K562 (cell line): ENCODE measurements around the gene TM2D3. TPM values are rescaled to one million over a fixed set of nuclear protein-coding genes. Genes with fewer than 3 reads are reported as not detected.
A peak's percentile ranks its signal among the peaks of the same experiment; 100 is the strongest.

Experiments
- ATAC-seq: fragments of 200-7000 bp; cut with Tn5 transposase; 3 replicates; pipeline ENCODE4 v1.9.1; 2020; ENCODE audit warnings: moderate library complexity
- BruUV-seq: library from RNA; stranded (reverse); fragments of 400-500 nt; replicated peaks from 2 replicates; lab custom pipeline; 2021; lab: Mats Ljungman, UMichigan
- CTCF ChIA-PET: fragments of 300-600 bp; formaldehyde crosslinking; extraction: SDS; loops from one replicate; lab custom pipeline; 2021; ENCODE audit warnings: low intra/inter-chr PET ratio; lab: Yijun Ruan, JAX
- POLR2A ChIA-PET: fragments of 300-600, 350-650 bp; sonication (Branson Sonifier 250); formaldehyde crosslinking; extraction: SDS; loops from one replicate; lab custom pipeline; 2021; ENCODE audit warnings: antibody characterized with exemption, inconsistent platforms; lab: Yijun Ruan, JAX
- DNase-seq, 4 experiments: peaks; one replicate each; pipeline versions ENCODE4 v3.0.0 to v3.0.0-alpha.2; 2011 to 2018; ENCODE audit warnings: low spot score in 3 of 4, mixed read lengths in 3 of 4; ENCODE audit errors: extremely low read depth in 1 of 4
- FAIRE-seq: peaks from 2 replicates; lab custom pipeline; 2011; peaks lifted over from hg19 to GRCh38; lab: Jason Lieb, UNC
- H2AFZ ChIP-seq: 2 replicates; pipeline ENCODE4 v1.6.0; 2011; ENCODE audit warnings: low read depth, low read length, control low read depth, inconsistent platforms
- H3K27ac ChIP-seq: fragments of 200-600 bp; 3 replicates; pipeline ENCODE4 v1.8.0; 2011; ENCODE audit warnings: low read depth, mild to moderate bottlenecking, control low read depth, inconsistent platforms, low read length, moderate library complexity, mixed read lengths; ENCODE audit errors: extremely low read depth
- H3K27me3 ChIP-seq, 2 experiments: fragments of 300-600 bp in 1 of 2; 2 replicates in 1 of 2; 3 replicates in 1 of 2; pipeline versions ENCODE4 v1.6.0 to v1.8.0; 2011; ENCODE audit warnings: inconsistent platforms in 2 of 2, low read length in 2 of 2, mild to moderate bottlenecking in 1 of 2, mixed read lengths in 1 of 2, moderate library complexity in 1 of 2; ENCODE audit not compliant: control insufficient read depth in 2 of 2, insufficient read depth in 2 of 2
- H3K36me3 ChIP-seq: fragments of 300-600 bp; 3 replicates; pipeline ENCODE4 v1.8.0; 2011; ENCODE audit warnings: mild to moderate bottlenecking, low read length, inconsistent platforms; ENCODE audit not compliant: control insufficient read depth, insufficient read depth
- H3K4me1 ChIP-seq, 2 experiments: fragments of 200-600 bp in 1 of 2; replicated peaks in 1 of 2; 2 replicates in 1 of 2; 3 replicates in 1 of 2; pipeline versions ENCODE4 v1.5.1 to v1.8.0; 2011; ENCODE audit warnings: inconsistent platforms in 2 of 2, low read length in 2 of 2, mild to moderate bottlenecking in 1 of 2, mixed read lengths in 1 of 2, moderate library complexity in 1 of 2; ENCODE audit not compliant: control insufficient read depth in 2 of 2, insufficient read depth in 2 of 2
- H3K4me2 ChIP-seq: 2 replicates; pipeline ENCODE4 v1.6.1; 2011; ENCODE audit warnings: low read length, control low read depth, inconsistent platforms, mixed read lengths; ENCODE audit not compliant: insufficient read depth
- H3K4me3 ChIP-seq: fragments of 200-600 bp; sonication (generic), shearing (Covaris generic); 2 replicates; pipeline ENCODE4 v1.5.1; 2016; ENCODE audit warnings: control low read depth, inconsistent platforms
- H3K79me2 ChIP-seq: fragments of 200-600 bp; 3 replicates; pipeline ENCODE4 v1.8.0; 2011; ENCODE audit warnings: low read length, inconsistent platforms; ENCODE audit not compliant: control insufficient read depth, insufficient read depth
- H3K9ac ChIP-seq, 2 experiments: 2 replicates each; pipeline versions ENCODE4 v1.6.0 to v1.6.1; 2011; ENCODE audit warnings: low read depth in 2 of 2, low read length in 2 of 2, control low read depth in 1 of 2, inconsistent platforms in 1 of 2, mild to moderate bottlenecking in 1 of 2, mixed read lengths in 1 of 2; ENCODE audit not compliant: insufficient read depth in 1 of 2
- H3K9me1 ChIP-seq: one replicate; pipeline ENCODE4 v1.6.0; 2011; ENCODE audit warnings: inconsistent platforms, mild to moderate bottlenecking, low read length, moderate library complexity; ENCODE audit not compliant: control insufficient read depth, insufficient read depth
- H3K9me3 ChIP-seq: replicated peaks from 2 replicates; pipeline ENCODE4 v1.5.1; 2011; ENCODE audit warnings: low read depth, low read length, inconsistent platforms; ENCODE audit not compliant: control insufficient read depth, insufficient read depth
- H4K20me1 ChIP-seq: replicated peaks from 2 replicates; pipeline ENCODE4 v1.6.1; 2011; ENCODE audit warnings: low read length, inconsistent platforms, mixed read lengths; ENCODE audit not compliant: control insufficient read depth, insufficient read depth
- CBFB ChIP-seq: sonication (generic); formaldehyde crosslinking; IDR thresholded peaks from 2 replicates; pipeline ENCODE4 v1.4.0; 2020; ENCODE audit warnings: mild to moderate bottlenecking, missing genetic modification reagents
- CEBPB ChIP-seq: fragments of 450-650 bp; IDR thresholded peaks from 2 replicates; pipeline ENCODE4 v1.6.1; 2016; ENCODE audit warnings: missing genetic modification characterization, missing compliant biosample characterization
- CSDE1 ChIP-seq, 2 experiments: fragments of 450-650 bp; IDR thresholded peaks; 2 replicates each; pipeline ENCODE4 v1.6.1; 2016; ENCODE audit warnings: mild to moderate bottlenecking in 1 of 2
- MAFF ChIP-seq: IDR thresholded peaks from 2 replicates; pipeline ENCODE4 v1.6.1; 2012; ENCODE audit warnings: low read length, improper control_type of control experiment
- SIX5 ChIP-seq, 2 experiments: IDR thresholded peaks; 2 replicates each; pipeline ENCODE4 v1.6.1; 2011; ENCODE audit warnings: low read length in 2 of 2, borderline replicate concordance in 1 of 2, low read depth in 1 of 2, mild to moderate bottlenecking in 1 of 2, moderate library complexity in 1 of 2; ENCODE audit not compliant: insufficient read depth in 1 of 2
- ZNF134 ChIP-seq: fragments of 250-450 bp; sonication (Bioruptor Pico); conservative IDR thresholded peaks from 2 replicates; pipeline ENCODE4 v1.4.0; 2020
- ZNF212 ChIP-seq: fragments of 450-650 bp; formaldehyde crosslinking; IDR thresholded peaks from 2 replicates; pipeline ENCODE4 v1.4.0; 2020; ENCODE audit warnings: mild to moderate bottlenecking
- WGBS: fragments of 100-300 bp; shearing (Covaris generic); methylation state at CpG from one replicate; pipeline ENCODE4 v1.1.6; 2016; ENCODE audit warnings: low coverage, mixed read lengths; ENCODE audit not compliant: insufficient coverage; ENCODE audit errors: missing lambda C conversion rate; 5-methylcytosine and 5-hydroxymethylcytosine counted together
- in situ Hi-C: fragments of 300-500 bp; cut with MboI; formaldehyde crosslinking; loops from 4 replicates; pipeline ENCODE4 v1.15.0; 2018; ENCODE audit warnings: inconsistent platforms, mixed read lengths
- intact Hi-C: fragments of 100-400 bp; cut with micrococcal nuclease; formaldehyde crosslinking; loops from 2 replicates; pipeline ENCODE4 v1.14.2; 2022
- polyA plus RNA-seq, 8 experiments: library from polyadenylated mRNA; depleted of rRNA in 4 of 8; stranded (reverse) in 5 of 8; unstranded in 3 of 8; fragments of >200 nt; fragmentation: Nextera tagmentation in 2 of 8; fragmentation: Illumina TruSeq in 1 of 8; extraction: Ambion mirVana in 2 of 8; extraction: Trizol in 1 of 8; gene quantifications; 2 replicates each; pipeline versions ENCODE4 v1.2.1 to v1.2.3, GENCODE V29; 2011 to 2014; ENCODE audit warnings: inconsistent platforms in 1 of 8, missing spikeins in 1 of 8
- total RNA-seq, 7 experiments: library from RNA; depleted of rRNA in 6 of 7; stranded (reverse); fragments of >200 nt in 6 of 7; fragmentation: Illumina TruSeq in 2 of 7; extraction: Trizol in 2 of 7; gene quantifications; 2 replicates each; pipeline versions ENCODE4 v1.2.1 to v1.2.3, GENCODE V29; 2011 to 2021; ENCODE audit warnings: low replicate concordance in 1 of 7

Gene TM2D3
- total and polyA plus RNA-seq, 9 of the 15 experiments (the other 6 are each of a cell fraction or from before 2014, with no cell fraction given) = 16.5 to 67.9 (median 31.3) TPM

DNA sequence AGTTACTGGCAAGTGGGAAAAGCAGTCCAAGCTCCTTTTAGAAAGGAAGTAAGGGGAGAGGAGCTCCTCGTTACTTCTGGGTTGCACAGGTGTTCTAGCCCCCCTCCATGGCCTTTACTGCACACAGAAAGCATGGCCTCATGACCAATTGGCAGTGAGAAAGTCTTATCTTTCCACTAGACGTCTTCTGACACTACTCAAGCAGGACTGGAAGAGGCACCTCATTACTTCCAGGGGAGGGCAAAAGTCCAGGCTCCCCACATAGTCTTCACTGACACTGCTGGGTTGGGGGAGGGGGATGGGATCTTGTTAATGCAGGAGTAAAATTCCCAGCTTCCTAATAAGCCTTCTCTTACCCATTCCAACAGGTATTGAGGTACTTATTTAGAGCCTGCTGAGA is 27.6 kb upstream of the TM2D3 start:
- H3K9me1 ChIP-seq = no peaks in the 10 kb centered on the region
- no peaks in the 10 kb centered on the region for H3K27me3 ChIP-seq
- ChIA-PET POLR2A (no interaction called here), CTCF (no interaction called here)
- H2AFZ ChIP-seq = no peak overlapping the region
- no peaks in the 10 kb centered on the region for H4K20me1 ChIP-seq
- no peak overlapping the region for H3K9ac ChIP-seq
- intact Hi-C loops = no loop called here
- H3K79me2 ChIP-seq = no peaks in the 10 kb centered on the region
- no peak for TF ChIP-seq CEBPB (tag)
- TF ChIP-seq, all 486 proteins: peak for 0
- no peak; the same call in 2 of the 3 replicates for ATAC-seq
- no TSS peak for BruUV-seq
- H3K36me3 ChIP-seq = peaks cover 26% of the 10 kb centered on the region; the same call in 2 of the 3 replicates
- H3K4me3 ChIP-seq = no peak overlapping the region
- in situ Hi-C loops = no loop called here
- no peaks in the 10 kb centered on the region for H3K9me3 ChIP-seq
- H3K4me1 ChIP-seq = no peaks in the 10 kb centered on the region
- WGBS = 33% methylated on average over 2 of the region's 2 CpGs
- no peak overlapping the region for H3K27ac ChIP-seq
- FAIRE-seq = no peak
- H3K4me2 ChIP-seq = no peak overlapping the region
- DNase-seq = no peak

- 90% methylated on average over 4 of the region's 4 CpGs for WGBS
- H2AFZ ChIP-seq = no peak overlapping the region
- H3K9ac ChIP-seq = no peak overlapping the region
- no peaks in the 10 kb centered on the region for H3K79me2 ChIP-seq
- H3K9me3 ChIP-seq = no peaks in the 10 kb centered on the region
- no TSS peak for BruUV-seq
- no peak overlapping the region for H3K4me2 ChIP-seq
- FAIRE-seq = no peak
- H3K4me1 ChIP-seq = no peaks in the 10 kb centered on the region
- peaks cover 33% of the 10 kb centered on the region; the same call in 1 of the 3 replicates for H3K36me3 ChIP-seq
- ATAC-seq = no peak
- no peak overlapping the region for H3K27ac ChIP-seq
- ChIA-PET POLR2A (interaction anchor here (0.6 kb wide), 1 partner anchor 389 kb away, joined by 4 read pairs; no protein-coding TSS in a partner anchor), CTCF (no interaction called here)
- intact Hi-C loops (no loop called here), in situ Hi-C loops (no loop called here)
- no peaks in the 10 kb centered on the region for H4K20me1 ChIP-seq
- no peak for TF ChIP-seq MAFF
- TF ChIP-seq CBFB (CRISPR knock-in tag) = no peak
- no peak for TF ChIP-seq SIX5 (IDR thresholded peaks at IDR 0.05; ENCODE audit: borderline replicate concordance in 1 of 2, insufficient read depth in 1 of 2, low read depth in 1 of 2, low read length in 2 of 2)
- 0 out of 2 replicates have a peak, but pooled peaks have one; percentile 19 for TF ChIP-seq ZNF134 (CRISPR knock-in tag)
- TF ChIP-seq ZNF212 (CRISPR knock-in tag) = no peak
- TF ChIP-seq CSDE1 (IDR thresholded peaks at IDR 0.05) = no peak
- H3K27me3 ChIP-seq = no peaks in the 10 kb centered on the region
- no peaks in the 10 kb centered on the region for H3K9me1 ChIP-seq
- DNase-seq = no peak
- no peak overlapping the region for H3K4me3 ChIP-seq
Measured at GRCh38 chr15:101676921-101677329, 24.7 kb upstream of the TM2D3 start.
